Measurements from ENCODE around the gene WNT9A. TPM values are rescaled to one million over a fixed set of nuclear protein-coding genes. Genes with fewer than 3 reads are reported as not detected.

The WNT9A gene
- total RNA-seq, 1 donor from 2014 or later = 10.3 TPM

GRCh38 chr1:227899820-227900449 lies 47.8 kb downstream of the WNT9A start:
- Histone ChIP-seq H3K27me3 (ENCODE audit: control insufficient read depth, insufficient read depth, low read length) (no peaks in the 10 kb centered on the region), H3K36me3 (ENCODE audit: control insufficient read depth, insufficient read depth, low read length) (no peaks in the 10 kb centered on the region), H3K4me3 (ENCODE audit: low read depth, low read length) (no peak overlapping the region)
- DNase-seq (ENCODE audit: low read depth) = no peak
- no peak for TF ChIP-seq CTCF (IDR thresholded peaks at IDR 0.05; ENCODE audit: insufficient read depth, low read length, poor library complexity, severe bottlenecking)

GRCh38 chr1:227899141-227899819 lies 48.5 kb downstream of the WNT9A start:
- no peak for TF ChIP-seq CTCF (IDR thresholded peaks at IDR 0.05; ENCODE audit: insufficient read depth, low read length, poor library complexity, severe bottlenecking)
- no peak for DNase-seq (ENCODE audit: low read depth)
- Histone ChIP-seq H3K27me3 (ENCODE audit: control insufficient read depth, insufficient read depth, low read length) (no peaks in the 10 kb centered on the region), H3K4me3 (ENCODE audit: low read depth, low read length) (no peak overlapping the region), H3K36me3 (ENCODE audit: control insufficient read depth, insufficient read depth, low read length) (no peaks in the 10 kb centered on the region)

GRCh38 chr1:227898502-227899140 lies 49.1 kb downstream of the WNT9A start:
- no peak overlapping the region for H3K4me3 ChIP-seq (ENCODE audit: low read depth, low read length)
- H3K27me3 ChIP-seq (ENCODE audit: control insufficient read depth, insufficient read depth, low read length) = no peaks in the 10 kb centered on the region
- DNase-seq (ENCODE audit: low read depth) = no peak
- no peaks in the 10 kb centered on the region for H3K36me3 ChIP-seq (ENCODE audit: control insufficient read depth, insufficient read depth, low read length)
- TF ChIP-seq CTCF (IDR thresholded peaks at IDR 0.05; ENCODE audit: insufficient read depth, low read length, poor library complexity, severe bottlenecking) = no peak

- no peaks in the 10 kb centered on the region for H3K36me3 ChIP-seq (ENCODE audit: control insufficient read depth, insufficient read depth, low read length)
- DNase-seq (ENCODE audit: low read depth) = no peak
- no peak for TF ChIP-seq CTCF (IDR thresholded peaks at IDR 0.05; ENCODE audit: insufficient read depth, low read length, poor library complexity, severe bottlenecking)
- H3K27me3 ChIP-seq (ENCODE audit: control insufficient read depth, insufficient read depth, low read length) = no peaks in the 10 kb centered on the region
- no peak overlapping the region for H3K4me3 ChIP-seq (ENCODE audit: low read depth, low read length)
These were observed 49.9 kb downstream of the WNT9A start for GRCh38 chr1:227897704-227898438.

GRCh38 chr1:227896710-227897655 lies 50.7 kb downstream of the WNT9A start:
- H3K36me3 ChIP-seq (ENCODE audit: control insufficient read depth, insufficient read depth, low read length) = no peaks in the 10 kb centered on the region
- H3K4me3 ChIP-seq (ENCODE audit: low read depth, low read length) = no peak overlapping the region
- no peak for DNase-seq (ENCODE audit: low read depth)
- no peak for TF ChIP-seq CTCF (IDR thresholded peaks at IDR 0.05; ENCODE audit: insufficient read depth, low read length, poor library complexity, severe bottlenecking)
- H3K27me3 ChIP-seq (ENCODE audit: control insufficient read depth, insufficient read depth, low read length) = no peaks in the 10 kb centered on the region

Measured in kidney epithelial cell (primary cell).